Adrenal gland (tissue), 12 donors: Measurements from ENCODE around the gene MBNL1. TPM values are rescaled to one million over a fixed set of nuclear protein-coding genes. Genes with fewer than 3 reads are reported as not detected.

Source experiments
- DNase-seq, 7 donors: peaks; one replicate each; pipeline ENCODE4 v3.0.0-alpha.2; 2019 to 2020
- H3K27ac ChIP-seq, 5 donors: fragments of 200-600 bp; sonication (generic) in 4 of 5; 1 replicate in 3 of 5; 2 replicates in 2 of 5; pipeline versions ENCODE4 v1.5.1 to v1.8.0; 2016 to 2020; ENCODE audit warnings: mild to moderate bottlenecking in 1 of 5
- H3K27me3 ChIP-seq: fragments of 200-600 bp; 2 replicates; pipeline ENCODE4 v1.8.0; 2021
- H3K36me3 ChIP-seq, 2 donors: fragments of 200-600 bp; replicated peaks in 1 of 2; 1 replicate in 1 of 2; 2 replicates in 1 of 2; pipeline versions ENCODE4 v1.5.1 to v1.8.0; 2018 to 2022
- H3K4me1 ChIP-seq, 2 donors: fragments of 200-600 bp; replicated peaks in 1 of 2; 1 replicate in 1 of 2; 2 replicates in 1 of 2; pipeline versions ENCODE4 v1.5.1 to v1.8.0; 2018 to 2021
- H3K4me3 ChIP-seq, 4 donors: fragments of 200-600 bp; sonication (generic) in 3 of 4; one replicate each; pipeline ENCODE4 v1.5.1; 2016 to 2018
- H3K9me3 ChIP-seq, 3 donors: fragments of 200-600 bp; sonication (generic) in 1 of 3; replicated peaks in 1 of 3; 1 replicate in 2 of 3; 2 replicates in 1 of 3; pipeline versions ENCODE4 v1.5.1 to v1.8.0; 2016 to 2021
- POLR2A ChIP-seq, 2 donors: fragments of 450-650 bp; IDR thresholded peaks; one replicate each; pipeline ENCODE4 v1.6.1; 2017; ENCODE audit warnings: antibody characterized with exemption in 2 of 2, mild to moderate bottlenecking in 2 of 2, moderate library complexity in 1 of 2
- WGBS, 4 donors: extraction: QIAGEN DNeasy Blood & Tissue Kit in 2 of 4; methylation state at CpG; one replicate each; pipeline versions ENCODE4 v1.1.5 to v1.1.7; 2013 to 2017; 5-methylcytosine and 5-hydroxymethylcytosine counted together
- intact Hi-C, 2 donors: fragments of 100-400 bp; cut with DNase I; formaldehyde crosslinking; loops; one replicate each; pipeline versions ENCODE4 v1.14.1 to v1.15.0; 2022 to 2023
- polyA plus RNA-seq, 3 donors: library from polyadenylated mRNA; stranded (reverse); fragments of 200-250 nt in 2 of 3; fragments of 350-450 nt in 1 of 3; fragmentation: Illumina TruSeq in 1 of 3; extraction: RNeasy Lipid Tissue Mini Kit (QIAGEN cat#74804) in 1 of 3; gene quantifications; one replicate each; pipeline ENCODE4 v1.2.3, GENCODE V29; 2013 to 2014
- total RNA-seq, 9 donors: library from RNA; depleted of rRNA in 4 of 9; stranded (reverse); fragments of >200 nt in 4 of 9; fragments of 120-200 nt in 1 of 9; fragmentation: NEBNext Ultra II Directional in 1 of 9; extraction: Animal tissue kit (Norgen Biotek cat#: 25700) in 1 of 9; gene quantifications; one replicate each; pipeline versions ENCODE4 v1.1.0 to v1.2.4, GENCODE V29; 2013 to 2023
- TF ChIP-seq, protein P1 (sequence below), 6 experiments: fragments of 450-650 bp in 4 of 6; fragments of 200-600 bp in 2 of 6; sonication (generic) in 1 of 6; IDR thresholded peaks; 1 replicate in 5 of 6; 2 replicates in 1 of 6; pipeline versions ENCODE4 v1.5.1 to v1.8.0; 2016 to 2021; ENCODE audit warnings: antibody characterized with exemption in 6 of 6, mild to moderate bottlenecking in 2 of 6, moderate library complexity in 1 of 6
- donor health status: healthy with polysubstance abuse.
- donor health status: Bipolar disorder and iron deficiency.
- donor health status: DM: yes; HTN: yes; CAD: no.
- donor health status: DM: no; HTN: no; CAD: no.
- donor health status: DM: no; HTN: no; CAD: no.
- donor health status: DM: yes; HTN: yes; CAD: no.

MBNL1 gene
- total and polyA plus RNA-seq, 12 donors, result 30.6 to 252 (median 122) TPM

DNA sequence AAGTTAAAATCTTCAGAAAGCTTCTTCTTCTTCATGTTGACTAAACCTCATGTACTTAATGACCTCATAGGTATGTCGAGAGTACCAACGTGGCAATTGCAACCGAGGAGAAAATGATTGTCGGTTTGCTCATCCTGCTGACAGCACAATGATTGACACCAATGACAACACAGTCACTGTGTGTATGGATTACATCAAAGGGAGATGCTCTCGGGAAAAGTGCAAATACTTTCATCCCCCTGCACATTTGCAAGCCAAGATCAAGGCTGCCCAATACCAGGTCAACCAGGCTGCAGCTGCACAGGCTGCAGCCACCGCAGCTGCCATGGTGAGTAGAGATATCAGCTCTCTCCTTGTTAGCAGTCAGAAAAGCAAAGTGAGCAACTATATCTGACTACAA lies 176.5 kb downstream of the MBNL1 start:
- intact Hi-C loops, result no loop called here
- no peak overlapping the region for H3K4me3 ChIP-seq
- WGBS, 4 donors, result 75 to 78% (median 76%) methylated on average over 6 of the region's 6 CpGs
- peaks cover 0 to 6% of the 10 kb centered on the region in 2 donors for H3K36me3 ChIP-seq
- H3K4me1 ChIP-seq, result peaks cover 10 to 44% of the 10 kb centered on the region in 2 donors
- no peaks in the 10 kb centered on the region for H3K9me3 ChIP-seq
- no peak for TF ChIP-seq POLR2A (IDR thresholded peaks at IDR 0.05)
- H3K27ac ChIP-seq, result no peak overlapping the region
- DNase-seq, result no peak
- no peaks in the 10 kb centered on the region for H3K27me3 ChIP-seq

GRCh38 chr3:152446495-152446894 lies 177.8 kb downstream of the MBNL1 start:
- DNase-seq, result no peak
- Histone ChIP-seq H3K27ac (no peak overlapping the region), H3K4me3 (no peak overlapping the region), H3K9me3 (no peaks in the 10 kb centered on the region), H3K36me3 (peaks cover 0 to 6% of the 10 kb centered on the region in 2 donors), H3K27me3 (no peaks in the 10 kb centered on the region), H3K4me1 (peaks cover 10 to 44% of the 10 kb centered on the region in 2 donors)
- TF ChIP-seq, protein P1, sequence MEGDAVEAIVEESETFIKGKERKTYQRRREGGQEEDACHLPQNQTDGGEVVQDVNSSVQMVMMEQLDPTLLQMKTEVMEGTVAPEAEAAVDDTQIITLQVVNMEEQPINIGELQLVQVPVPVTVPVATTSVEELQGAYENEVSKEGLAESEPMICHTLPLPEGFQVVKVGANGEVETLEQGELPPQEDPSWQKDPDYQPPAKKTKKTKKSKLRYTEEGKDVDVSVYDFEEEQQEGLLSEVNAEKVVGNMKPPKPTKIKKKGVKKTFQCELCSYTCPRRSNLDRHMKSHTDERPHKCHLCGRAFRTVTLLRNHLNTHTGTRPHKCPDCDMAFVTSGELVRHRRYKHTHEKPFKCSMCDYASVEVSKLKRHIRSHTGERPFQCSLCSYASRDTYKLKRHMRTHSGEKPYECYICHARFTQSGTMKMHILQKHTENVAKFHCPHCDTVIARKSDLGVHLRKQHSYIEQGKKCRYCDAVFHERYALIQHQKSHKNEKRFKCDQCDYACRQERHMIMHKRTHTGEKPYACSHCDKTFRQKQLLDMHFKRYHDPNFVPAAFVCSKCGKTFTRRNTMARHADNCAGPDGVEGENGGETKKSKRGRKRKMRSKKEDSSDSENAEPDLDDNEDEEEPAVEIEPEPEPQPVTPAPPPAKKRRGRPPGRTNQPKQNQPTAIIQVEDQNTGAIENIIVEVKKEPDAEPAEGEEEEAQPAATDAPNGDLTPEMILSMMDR (IDR thresholded peaks at IDR 0.05), result no peak
- TF ChIP-seq POLR2A (IDR thresholded peaks at IDR 0.05), result no peak
- WGBS, 4 donors, result 77 to 81% (median 78%) methylated on average over 7 of the region's 7 CpGs
- intact Hi-C loops, result no loop called here

- Histone ChIP-seq H3K4me3 (no peak overlapping the region), H3K9me3 (no peaks in the 10 kb centered on the region), H3K36me3 (peaks cover 0 to 6% of the 10 kb centered on the region in 2 donors), H3K27me3 (no peaks in the 10 kb centered on the region), H3K27ac (no peak overlapping the region), H3K4me1 (peaks cover 9 to 39% of the 10 kb centered on the region in 2 donors)
- no peak for DNase-seq
- intact Hi-C loops, result no loop called here
- no peak for TF ChIP-seq POLR2A (IDR thresholded peaks at IDR 0.05)
- TF ChIP-seq, protein P1 (IDR thresholded peaks at IDR 0.05), result no peak
- 87 to 93% (median 92%) methylated on average over 3 of the region's 3 CpGs for WGBS, 4 donors
Measured at GRCh38 chr3:152447511-152447910, 178.8 kb downstream of the MBNL1 start.

DNA sequence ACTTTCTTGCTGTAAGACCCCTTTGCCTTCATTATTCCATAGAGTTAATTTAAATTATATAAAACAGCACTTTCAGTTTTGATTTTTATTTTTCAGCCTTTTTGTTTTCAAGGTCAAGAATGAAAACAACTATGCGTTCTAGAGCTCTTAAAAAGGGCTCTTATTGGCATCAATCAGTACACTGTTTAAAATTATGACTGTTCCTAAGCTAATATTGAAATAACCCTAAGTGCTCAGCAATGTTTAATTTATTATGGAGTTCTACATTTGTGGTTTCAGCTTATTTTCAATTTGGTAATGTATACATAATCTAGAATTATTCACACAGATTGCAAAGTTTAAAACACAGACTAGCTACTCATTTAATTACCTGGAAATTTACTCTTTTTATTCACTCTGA lies 179.4 kb downstream of the MBNL1 start:
- no peak for TF ChIP-seq POLR2A (IDR thresholded peaks at IDR 0.05)
- TF ChIP-seq, protein P1 (IDR thresholded peaks at IDR 0.05), result no peak
- no peaks in the 10 kb centered on the region for H3K9me3 ChIP-seq
- H3K27ac ChIP-seq, result no peak overlapping the region
- H3K27me3 ChIP-seq, result no peaks in the 10 kb centered on the region
- intact Hi-C loops, result no loop called here
- no peak overlapping the region for H3K4me3 ChIP-seq
- peaks cover 0 to 6% of the 10 kb centered on the region in 2 donors for H3K36me3 ChIP-seq
- 37 to 63% (median 55%) methylated on average over 1 of the region's 1 CpG for WGBS, 4 donors
- H3K4me1 ChIP-seq, result peaks cover 3 to 33% of the 10 kb centered on the region in 2 donors
- no peak for DNase-seq

DNA sequence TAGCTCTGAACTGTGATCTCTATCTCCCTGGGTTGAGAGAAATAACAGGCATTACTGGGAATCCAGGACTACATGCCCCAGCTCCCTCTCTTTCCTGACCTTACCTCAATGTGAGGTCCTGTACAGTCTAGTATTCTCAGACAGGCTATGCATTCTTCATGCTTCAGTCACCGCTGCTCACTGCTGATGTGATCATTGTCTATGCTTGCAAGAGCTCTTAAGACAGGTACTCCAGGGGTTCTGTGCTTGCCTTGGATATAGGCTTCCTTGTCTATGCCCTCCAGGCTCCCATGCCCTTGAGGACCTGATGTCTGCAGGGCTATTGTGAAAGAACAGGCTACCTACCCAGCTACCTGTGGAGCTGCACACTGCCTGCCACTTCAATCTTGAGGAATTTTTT lies 183.6 kb downstream of the MBNL1 start:
- H3K27ac ChIP-seq, result no peak overlapping the region
- H3K27me3 ChIP-seq, result no peaks in the 10 kb centered on the region
- 92 to 100% (median 93%) methylated on average over 1 of the region's 1 CpG for WGBS, 4 donors
- H3K4me3 ChIP-seq, result no peak overlapping the region
- DNase-seq, result no peak
- intact Hi-C loops, result no loop called here
- H3K9me3 ChIP-seq, result no peaks in the 10 kb centered on the region
- TF ChIP-seq, protein P1 (IDR thresholded peaks at IDR 0.05), result no peak
- no peak for TF ChIP-seq POLR2A (IDR thresholded peaks at IDR 0.05)
- peaks cover 0 to 12% of the 10 kb centered on the region in 2 donors for H3K4me1 ChIP-seq
- peaks cover 0 to 3% of the 10 kb centered on the region in 2 donors for H3K36me3 ChIP-seq
